DND-41 (cell line): Measurements from ENCODE around the gene ARPIN.

Source experiments
- CTCF ChIP-seq: IDR thresholded peaks from 2 replicates; pipeline ENCODE4 v1.5.1; 2012; ENCODE audit warnings: borderline replicate concordance, low read length, moderate library complexity, mild to moderate bottlenecking; ENCODE audit not compliant: poor library complexity, severe bottlenecking; ENCODE audit errors: extremely low read depth
- EZH2 ChIP-seq: IDR thresholded peaks from 3 replicates; pipeline ENCODE4 v1.6.1; 2012; ENCODE audit warnings: borderline replicate concordance, low read depth, mild to moderate bottlenecking, moderate library complexity, low read length, inconsistent platforms; ENCODE audit not compliant: severe bottlenecking

- no peak for TF ChIP-seq CTCF
- TF ChIP-seq EZH2 = no peak
Measured at GRCh38 chr15:89908226-89908625, 4.5 kb downstream of the ARPIN start.
